Esophagus (tissue), 2 donors: ENCODE data around the gene LATS2. TPM values are rescaled to one million over a fixed set of nuclear protein-coding genes. Genes with fewer than 3 reads are reported as not detected.

ENCODE experiments used
- H3K27ac ChIP-seq, 2 donors: one replicate each; pipeline ENCODE4 v1.5.1; 2013; ENCODE audit warnings: low read depth in 2 of 2, mild to moderate bottlenecking in 2 of 2, inconsistent platforms in 1 of 2, low read length in 1 of 2, moderate library complexity in 1 of 2
- H3K27me3 ChIP-seq, 2 donors: one replicate each; pipeline ENCODE4 v1.6.1; 2013; ENCODE audit warnings: low read length in 2 of 2, control low read depth in 1 of 2, mild to moderate bottlenecking in 1 of 2; ENCODE audit not compliant: insufficient read depth in 2 of 2, control insufficient read depth in 1 of 2
- H3K36me3 ChIP-seq, 2 donors: one replicate each; pipeline ENCODE4 v1.6.1; 2013; ENCODE audit warnings: low read length in 1 of 2; ENCODE audit not compliant: control insufficient read depth in 2 of 2, insufficient read depth in 2 of 2
- H3K4me1 ChIP-seq, 2 donors: one replicate each; pipeline ENCODE4 v1.6.1; 2013; ENCODE audit warnings: low read length in 1 of 2; ENCODE audit not compliant: control insufficient read depth in 2 of 2, insufficient read depth in 2 of 2
- H3K4me3 ChIP-seq, 2 donors: one replicate each; pipeline ENCODE4 v1.5.1; 2013; ENCODE audit warnings: low read length in 2 of 2, mild to moderate bottlenecking in 2 of 2, low read depth in 1 of 2, moderate library complexity in 1 of 2
- H3K9me3 ChIP-seq, 2 donors: one replicate each; pipeline ENCODE4 v1.6.1; 2013; ENCODE audit warnings: mild to moderate bottlenecking in 2 of 2, low read depth in 1 of 2, low read length in 1 of 2, moderate library complexity in 1 of 2; ENCODE audit not compliant: control insufficient read depth in 2 of 2, insufficient read depth in 1 of 2
- WGBS, 2 donors: extraction: QIAGEN DNeasy Blood & Tissue Kit; methylation state at CpG; one replicate each; pipeline ENCODE4 v1.1.7; 2013; 5-methylcytosine and 5-hydroxymethylcytosine counted together
- polyA plus RNA-seq, 2 donors: library from polyadenylated mRNA; stranded (reverse); fragments of 200-250 nt; gene quantifications; one replicate each; pipeline ENCODE4 v1.2.3, GENCODE V29; 2013
- donor health status: healthy with polysubstance abuse.
- donor health status: Bipolar disorder and iron deficiency.

The LATS2 gene
- polyA plus RNA-seq, 2 donors: 5.1 to 5.2 TPM

- 93 to 98% methylated on average over 1 of the region's 1 CpG for WGBS, 2 donors
- no peaks in the 10 kb centered on the region for H3K4me1 ChIP-seq
- H3K27ac ChIP-seq: no peak overlapping the region
- H3K27me3 ChIP-seq: no peaks in the 10 kb centered on the region
- no peaks in the 10 kb centered on the region for H3K36me3 ChIP-seq
- H3K9me3 ChIP-seq: no peaks in the 10 kb centered on the region
- H3K4me3 ChIP-seq: no peak overlapping the region
Measured at GRCh38 chr13:21088534-21088933, 27.1 kb upstream of the LATS2 start.

GRCh38 chr13:21086929-21087328 lies 25.5 kb upstream of the LATS2 start:
- Histone ChIP-seq H3K4me1 (no peaks in the 10 kb centered on the region), H3K4me3 (no peak overlapping the region), H3K27me3 (no peaks in the 10 kb centered on the region), H3K36me3 (no peaks in the 10 kb centered on the region), H3K27ac (no peak overlapping the region), H3K9me3 (no peaks in the 10 kb centered on the region)
- WGBS, 2 donors: 90 to 97% methylated on average over 2 of the region's 2 CpGs

- Histone ChIP-seq H3K27ac (no peak overlapping the region), H3K9me3 (no peaks in the 10 kb centered on the region), H3K36me3 (no peaks in the 10 kb centered on the region), H3K27me3 (no peaks in the 10 kb centered on the region), H3K4me3 (no peak overlapping the region), H3K4me1 (no peaks in the 10 kb centered on the region)
- WGBS, 2 donors: 89 to 92% methylated on average over 7 of the region's 7 CpGs
Measured at GRCh38 chr13:21081926-21082325, 20.5 kb upstream of the LATS2 start.

DNA sequence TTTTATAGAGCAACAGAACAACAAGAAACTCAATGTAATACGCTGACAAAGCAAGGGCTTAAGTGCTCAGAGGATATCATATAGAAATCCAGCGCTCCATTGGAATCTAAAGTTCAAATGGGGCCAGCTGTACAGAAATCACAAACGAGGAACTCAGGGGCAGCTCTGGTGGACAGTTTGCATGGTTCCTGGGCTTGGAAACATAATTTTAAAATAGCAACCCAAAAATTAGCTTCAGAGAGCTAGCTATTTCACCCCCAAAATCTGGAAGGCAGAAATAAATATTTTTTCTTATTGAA lies 19.2 kb upstream of the LATS2 start:
- Histone ChIP-seq H3K27me3 (no peaks in the 10 kb centered on the region), H3K36me3 (no peaks in the 10 kb centered on the region), H3K4me1 (no peaks in the 10 kb centered on the region), H3K9me3 (no peaks in the 10 kb centered on the region), H3K27ac (no peak overlapping the region), H3K4me3 (no peak overlapping the region)
- 63 to 66% methylated on average over 3 of the region's 3 CpGs for WGBS, 2 donors

DNA sequence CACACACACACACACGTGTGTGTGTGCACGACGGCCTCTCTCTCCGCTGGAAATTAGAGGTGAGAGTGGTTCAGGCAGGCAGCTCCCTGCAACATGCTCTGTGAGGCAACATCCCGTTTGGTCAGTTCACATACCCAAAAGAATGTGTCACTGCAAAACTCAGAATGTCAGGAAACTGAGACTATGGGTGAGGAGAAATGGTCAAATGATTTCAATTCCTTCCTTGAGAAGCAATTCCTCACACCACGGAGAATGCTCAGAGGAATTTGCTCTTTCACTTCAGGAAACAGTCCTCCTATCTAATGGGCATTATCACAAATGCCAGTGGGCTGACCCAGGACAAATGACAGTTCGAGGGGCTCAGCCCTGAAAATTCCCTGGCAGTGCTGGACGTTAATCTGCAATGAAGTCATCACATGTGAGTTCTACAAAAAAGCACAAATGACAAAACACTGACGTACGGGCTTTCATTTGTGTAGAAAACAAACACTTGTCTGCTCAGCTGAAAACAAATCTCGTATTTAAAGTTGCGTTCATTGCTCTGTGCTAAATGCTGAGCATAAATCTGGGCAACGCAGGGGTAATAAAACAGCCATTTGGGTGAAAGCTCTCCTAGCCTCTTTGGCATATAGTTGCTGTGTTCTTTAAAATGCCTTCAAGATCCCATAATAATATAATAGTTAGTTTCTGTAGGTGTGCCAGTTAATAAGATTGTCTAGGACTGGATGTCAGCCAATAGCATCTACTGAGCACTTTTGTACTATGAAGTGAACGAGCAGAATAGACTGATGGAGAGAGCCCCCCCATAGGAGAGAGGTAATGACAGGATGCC lies 18.6 kb upstream of the LATS2 start:
- H3K4me1 ChIP-seq: no peaks in the 10 kb centered on the region
- H3K27me3 ChIP-seq: no peaks in the 10 kb centered on the region
- H3K9me3 ChIP-seq: no peaks in the 10 kb centered on the region
- H3K27ac ChIP-seq: peak overlapping the region in 1 of 2 donors; percentile 78
- no peaks in the 10 kb centered on the region for H3K36me3 ChIP-seq
- peak overlapping the region in 1 of 2 donors; percentile 5 for H3K4me3 ChIP-seq
- WGBS, 2 donors: 40 to 52% methylated on average over 14 of the region's 14 CpGs

DNA sequence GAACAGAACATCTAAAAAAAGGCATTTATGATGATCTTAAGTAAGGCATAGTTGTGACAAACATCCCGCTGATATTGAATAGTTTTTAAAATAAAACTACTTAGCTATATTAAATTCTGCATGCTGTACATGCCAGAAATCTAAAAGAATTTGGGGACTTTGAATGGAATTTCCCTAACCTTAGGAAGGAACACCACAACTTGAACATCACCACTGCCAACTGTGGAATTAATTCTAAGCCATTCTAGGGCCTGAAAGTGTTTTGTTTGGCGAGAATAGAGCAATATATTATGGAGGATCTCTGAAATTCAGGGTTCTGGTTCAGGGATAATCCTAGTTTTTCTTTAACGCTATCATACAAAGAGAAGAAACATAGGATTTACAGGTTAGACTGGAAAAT lies 17.8 kb upstream of the LATS2 start:
- 74 to 76% methylated on average over 3 of the region's 3 CpGs for WGBS, 2 donors
- no peaks in the 10 kb centered on the region for H3K4me1 ChIP-seq
- no peak overlapping the region for H3K4me3 ChIP-seq
- H3K9me3 ChIP-seq: no peaks in the 10 kb centered on the region
- no peaks in the 10 kb centered on the region for H3K36me3 ChIP-seq
- H3K27ac ChIP-seq: no peak overlapping the region
- H3K27me3 ChIP-seq: no peaks in the 10 kb centered on the region

- WGBS, 2 donors: 78 to 83% methylated on average over 4 of the region's 4 CpGs
- Histone ChIP-seq H3K36me3 (no peaks in the 10 kb centered on the region), H3K9me3 (no peaks in the 10 kb centered on the region), H3K27me3 (no peaks in the 10 kb centered on the region), H3K4me1 (no peaks in the 10 kb centered on the region), H3K27ac (no peak overlapping the region), H3K4me3 (no peak overlapping the region)
Measured at GRCh38 chr13:21078501-21078900, 17.1 kb upstream of the LATS2 start.

DNA sequence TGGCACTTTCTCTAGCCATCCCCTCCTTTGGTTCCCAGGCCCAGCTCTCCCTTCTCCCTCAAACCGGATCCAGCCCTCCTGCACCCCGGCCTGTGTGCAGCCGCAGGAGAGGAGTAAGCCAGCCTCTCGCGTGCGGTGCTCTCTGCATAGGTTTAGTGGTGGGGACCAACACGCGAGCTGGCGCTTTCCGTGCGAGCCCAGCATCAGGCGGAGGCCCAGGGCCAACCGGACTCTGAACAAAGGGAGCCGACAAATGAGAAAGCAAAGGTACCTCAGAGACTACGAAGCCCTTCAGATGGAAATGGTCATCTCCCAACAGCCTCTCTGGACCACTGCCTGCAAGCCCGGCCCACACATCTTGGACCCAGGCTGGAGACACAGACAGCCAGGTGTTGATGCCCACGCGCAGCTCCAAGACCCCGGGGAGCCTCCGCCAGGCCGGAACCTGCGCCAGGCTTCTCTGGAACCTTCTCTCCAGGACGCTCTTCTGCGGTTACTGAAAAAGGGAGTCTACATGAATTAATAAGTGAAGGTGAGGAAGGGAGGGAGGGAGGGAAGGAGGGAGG lies 16.5 kb upstream of the LATS2 start:
- Histone ChIP-seq H3K36me3 (no peaks in the 10 kb centered on the region), H3K9me3 (no peaks in the 10 kb centered on the region), H3K4me3 (no peak overlapping the region), H3K27me3 (no peaks in the 10 kb centered on the region), H3K27ac (no peak overlapping the region), H3K4me1 (no peaks in the 10 kb centered on the region)
- 94 to 97% methylated on average over 24 of the region's 24 CpGs for WGBS, 2 donors

- no peak overlapping the region for H3K4me3 ChIP-seq
- H3K9me3 ChIP-seq: no peaks in the 10 kb centered on the region
- H3K4me1 ChIP-seq: no peaks in the 10 kb centered on the region
- no peaks in the 10 kb centered on the region for H3K27me3 ChIP-seq
- no peak overlapping the region for H3K27ac ChIP-seq
- H3K36me3 ChIP-seq: no peaks in the 10 kb centered on the region
- WGBS, 2 donors: 90 to 94% methylated on average over 20 of the region's 20 CpGs
Measured at GRCh38 chr13:21077076-21077787, 15.8 kb upstream of the LATS2 start.
